Measurements from ENCODE around the gene STXBP1.

The STXBP1 gene

GRCh38 chr9:127652733-127653132, 40.7 kb downstream of the STXBP1 start:
- no peak for DNase-seq (ENCODE audit: low read depth in 2 of 2)

GRCh38 chr9:127654619-127655018, 42.5 kb downstream of the STXBP1 start:
- no peak for DNase-seq (ENCODE audit: low read depth in 2 of 2)

- no peak for DNase-seq (ENCODE audit: low read depth in 2 of 2)
Measured at GRCh38 chr9:127658428-127658827, 46.4 kb downstream of the STXBP1 start.

- no peak for DNase-seq (ENCODE audit: low read depth in 2 of 2)
Measured at GRCh38 chr9:127660886-127661741, 49.0 kb downstream of the STXBP1 start.

GRCh38 chr9:127662617-127663016, 50.5 kb downstream of the STXBP1 start:
- no peak for DNase-seq (ENCODE audit: low read depth in 2 of 2)

GRCh38 chr9:127664324-127664677, 52.2 kb downstream of the STXBP1 start:
- DNase-seq (ENCODE audit: low read depth in 2 of 2), result no peak

- no peak for DNase-seq (ENCODE audit: low read depth in 2 of 2)
Measured at GRCh38 chr9:127664678-127665507, 52.8 kb downstream of the STXBP1 start.

GRCh38 chr9:127667127-127667844, 55.2 kb downstream of the STXBP1 start:
- DNase-seq (ENCODE audit: low read depth in 2 of 2), result no peak

GRCh38 chr9:127667906-127668305, 55.8 kb downstream of the STXBP1 start:
- DNase-seq (ENCODE audit: low read depth in 2 of 2), result no peak

- DNase-seq (ENCODE audit: low read depth in 2 of 2), result no peak
Measured at GRCh38 chr9:127673234-127673633, 61.2 kb downstream of the STXBP1 start.

- DNase-seq (ENCODE audit: low read depth in 2 of 2), result no peak
Measured at GRCh38 chr9:127676638-127677037, 64.6 kb downstream of the STXBP1 start.

- DNase-seq (ENCODE audit: low read depth in 2 of 2), result no peak
Measured at GRCh38 chr9:127679506-127679905, 67.4 kb downstream of the STXBP1 start.

GRCh38 chr9:127680226-127680625, 68.1 kb downstream of the STXBP1 start:
- no peak for DNase-seq (ENCODE audit: low read depth in 2 of 2)

- no peak for DNase-seq (ENCODE audit: low read depth in 2 of 2)
Measured at GRCh38 chr9:127680846-127681245, 68.8 kb downstream of the STXBP1 start.

- no peak for DNase-seq (ENCODE audit: low read depth in 2 of 2)
Measured at GRCh38 chr9:127682351-127683136, 70.5 kb downstream of the STXBP1 start.

- DNase-seq (ENCODE audit: low read depth in 2 of 2), result no peak
Measured at GRCh38 chr9:127683723-127684122, 71.6 kb downstream of the STXBP1 start.

- DNase-seq (ENCODE audit: low read depth in 2 of 2), result no peak
Measured at GRCh38 chr9:127684576-127684975, 72.5 kb downstream of the STXBP1 start.

- no peak for DNase-seq (ENCODE audit: low read depth in 2 of 2)
Measured at GRCh38 chr9:127686461-127687393, 74.7 kb downstream of the STXBP1 start.

- no peak for DNase-seq (ENCODE audit: low read depth in 2 of 2)
Measured at GRCh38 chr9:127689329-127690000, 77.4 kb downstream of the STXBP1 start.

GRCh38 chr9:127690735-127691134, 78.7 kb downstream of the STXBP1 start:
- DNase-seq (ENCODE audit: low read depth in 2 of 2), result no peak

All from stimulated activated CD8-positive, alpha-beta memory T cell treated with anti-CD3 and anti-CD28 coated beads, Interleukin-7, amount 100 ng/mL, for 1 hour (primary cell).